Activated CD8-positive, alpha-beta memory T cell treated with anti-CD3 and anti-CD28 coated beads, Interleukin-2, amount 50 U/mL, for 1 hour (primary cell): ENCODE measurements around the gene CTSC.
"Not testable (repeated sequence)": the region's sequence is repeated elsewhere in the genome, so short reads cannot be mapped to it uniquely, and the experiment has no call there.

Source experiments
- DNase-seq: peaks from one replicate; pipeline ENCODE4 v3.0.0-alpha.2; 2020; ENCODE audit errors: extremely low read depth

The CTSC gene

DNA sequence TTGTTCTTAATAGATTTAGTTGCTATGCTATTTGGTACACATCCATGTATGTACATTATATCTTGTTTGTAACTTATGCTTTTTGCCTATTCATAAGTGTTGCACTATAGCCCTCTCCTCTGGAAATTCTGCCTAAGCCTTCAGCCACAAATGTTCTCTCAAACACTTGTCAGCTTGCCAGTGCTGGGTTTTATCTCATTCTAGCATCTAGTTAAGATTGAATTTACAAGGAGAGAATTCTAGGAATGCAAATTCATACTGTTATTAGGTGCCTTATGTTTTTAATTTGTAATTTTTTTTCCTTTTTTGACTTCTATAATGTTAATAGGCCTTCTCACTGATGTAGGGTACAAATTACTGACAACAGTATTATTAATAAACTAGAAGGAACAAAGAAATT, 14.6 kb upstream of the CTSC start:
- no peak for DNase-seq

DNA sequence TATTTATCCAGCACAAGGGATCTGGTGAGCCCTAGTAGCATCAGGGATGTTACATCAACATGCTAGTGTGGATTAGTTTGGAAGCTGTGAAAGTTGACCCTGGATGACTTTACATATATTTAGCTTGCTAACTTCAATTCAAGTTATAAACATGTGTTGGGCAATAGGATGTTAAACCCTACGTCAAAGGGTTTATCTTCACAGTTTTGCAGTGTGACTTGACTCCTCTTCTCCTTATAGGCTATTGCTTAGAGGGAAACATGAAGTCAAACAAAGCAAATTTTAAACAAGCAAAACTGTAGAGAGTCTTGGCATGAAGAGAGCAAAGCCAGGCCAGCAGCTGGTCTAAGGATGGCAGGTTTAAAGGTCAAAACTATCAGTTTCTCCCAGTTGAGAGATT, 11.3 kb upstream of the CTSC start:
- DNase-seq = no peak

DNA sequence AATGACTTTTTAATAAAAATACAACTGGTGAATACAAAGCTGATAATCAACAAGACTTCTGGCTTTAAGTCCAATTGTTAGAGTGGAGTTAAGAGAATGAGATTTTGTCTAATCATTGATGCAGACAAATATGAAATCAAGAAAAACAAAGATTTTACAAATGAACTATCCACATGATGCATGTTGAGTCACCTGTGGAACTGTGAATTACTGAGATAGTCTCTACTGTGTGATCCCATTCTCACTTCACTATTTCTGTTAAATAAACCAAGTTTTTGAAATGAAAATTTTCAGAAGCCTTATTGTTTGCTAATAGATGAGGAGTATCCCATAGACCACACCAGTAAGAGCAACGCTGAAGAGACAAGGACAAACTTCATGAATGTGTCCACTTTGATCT, 8.4 kb upstream of the CTSC start:
- no peak for DNase-seq

DNA sequence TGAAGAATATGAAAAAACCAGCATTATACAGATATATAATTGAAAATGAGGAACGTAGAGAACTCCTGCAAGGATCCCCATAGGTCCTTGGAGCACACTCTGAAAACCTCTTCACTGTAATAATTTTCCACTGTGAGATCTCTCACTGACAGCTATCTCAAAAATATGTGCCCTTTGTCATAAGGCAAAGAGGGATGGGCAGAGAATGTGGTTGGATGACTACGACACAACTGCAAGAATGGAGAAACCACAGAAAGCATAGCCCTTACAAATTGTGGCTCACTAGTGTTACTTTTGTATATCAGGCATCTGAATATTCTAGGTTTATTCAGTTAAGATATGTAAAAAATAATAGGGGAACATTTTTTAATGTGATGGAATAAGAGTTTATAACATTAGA, 7.9 kb upstream of the CTSC start:
- no peak for DNase-seq

DNA sequence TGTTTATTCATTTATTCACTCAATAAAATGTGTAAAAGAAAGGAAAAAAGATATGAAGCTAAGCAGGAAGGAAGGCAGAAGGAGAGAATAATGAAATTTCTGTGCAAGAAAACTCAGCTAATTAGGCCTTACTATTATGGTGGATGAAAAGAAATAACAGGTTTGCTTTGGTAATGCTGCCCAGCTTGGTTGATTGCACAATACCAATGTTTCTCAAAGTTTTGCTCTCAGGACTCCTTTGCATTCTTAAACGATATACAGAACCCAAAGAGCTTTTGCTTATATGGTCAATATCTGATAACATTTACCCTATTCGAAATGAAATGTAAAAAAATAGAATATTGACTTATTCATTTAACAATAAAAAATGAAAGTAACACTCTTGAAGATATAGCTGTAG, 7.3 kb upstream of the CTSC start:
- DNase-seq = no peak

DNA sequence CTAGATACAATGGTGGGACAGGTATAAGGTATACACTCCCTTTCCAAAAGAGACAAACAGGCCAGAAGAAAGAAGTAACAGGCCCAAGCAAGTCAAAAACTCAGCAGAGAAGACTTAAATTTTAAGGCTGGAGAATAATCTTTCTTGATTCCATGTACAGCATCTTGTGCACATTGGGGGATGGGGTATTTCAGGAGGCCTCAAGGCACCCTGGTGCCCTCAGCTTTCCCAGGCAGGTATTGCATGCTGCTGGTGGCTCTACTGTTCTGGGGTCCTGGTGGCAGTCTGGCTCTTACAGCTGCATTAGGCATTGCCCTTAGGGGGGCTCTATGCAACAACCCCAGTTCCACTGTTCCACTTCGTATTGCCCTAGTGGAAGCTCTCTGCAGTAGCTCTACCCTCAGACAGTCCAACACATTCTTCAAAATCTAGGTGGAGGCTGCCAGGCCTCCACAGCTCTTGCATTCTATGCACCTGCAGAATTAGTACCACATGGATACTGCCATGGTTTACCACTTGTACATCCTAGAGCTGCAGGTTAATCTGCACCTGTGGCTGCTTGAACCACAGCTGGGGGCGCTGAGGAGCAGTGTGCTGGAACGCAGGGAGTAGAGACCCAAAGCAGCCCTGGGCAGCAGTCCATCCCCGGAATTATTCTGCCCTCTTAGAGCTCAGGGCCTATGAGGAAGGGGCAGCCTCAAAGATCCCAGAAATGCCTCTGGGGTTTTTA, 4.2 kb upstream of the CTSC start:
- DNase-seq = no peak

DNA sequence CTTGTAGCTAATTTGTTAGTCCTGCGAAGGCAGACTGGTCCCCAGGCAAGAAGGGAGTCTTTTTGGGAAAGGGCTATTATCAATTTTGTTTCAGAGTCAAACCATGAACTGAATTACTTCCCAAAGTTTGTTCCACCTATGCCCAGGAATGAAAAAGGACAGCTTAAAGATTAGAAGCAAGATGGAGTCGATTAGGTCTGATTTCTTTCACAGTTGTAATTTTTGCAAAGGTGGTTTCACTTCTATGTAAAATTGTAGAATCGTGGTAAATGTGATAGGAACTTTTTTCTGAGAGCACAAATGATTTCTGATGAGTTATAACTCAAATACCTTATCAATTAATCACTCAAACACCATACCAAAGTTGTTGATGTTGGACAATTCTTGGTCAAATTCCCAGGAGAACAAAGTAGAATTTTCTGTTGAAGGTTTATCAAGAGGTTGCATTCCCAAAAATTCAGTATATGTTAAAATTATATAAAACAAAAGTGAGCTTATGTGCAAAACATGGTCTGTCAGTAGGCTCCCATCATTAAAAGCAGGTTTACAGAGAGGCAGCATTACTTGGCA, 2.9 kb upstream of the CTSC start:
- DNase-seq = no peak

DNA sequence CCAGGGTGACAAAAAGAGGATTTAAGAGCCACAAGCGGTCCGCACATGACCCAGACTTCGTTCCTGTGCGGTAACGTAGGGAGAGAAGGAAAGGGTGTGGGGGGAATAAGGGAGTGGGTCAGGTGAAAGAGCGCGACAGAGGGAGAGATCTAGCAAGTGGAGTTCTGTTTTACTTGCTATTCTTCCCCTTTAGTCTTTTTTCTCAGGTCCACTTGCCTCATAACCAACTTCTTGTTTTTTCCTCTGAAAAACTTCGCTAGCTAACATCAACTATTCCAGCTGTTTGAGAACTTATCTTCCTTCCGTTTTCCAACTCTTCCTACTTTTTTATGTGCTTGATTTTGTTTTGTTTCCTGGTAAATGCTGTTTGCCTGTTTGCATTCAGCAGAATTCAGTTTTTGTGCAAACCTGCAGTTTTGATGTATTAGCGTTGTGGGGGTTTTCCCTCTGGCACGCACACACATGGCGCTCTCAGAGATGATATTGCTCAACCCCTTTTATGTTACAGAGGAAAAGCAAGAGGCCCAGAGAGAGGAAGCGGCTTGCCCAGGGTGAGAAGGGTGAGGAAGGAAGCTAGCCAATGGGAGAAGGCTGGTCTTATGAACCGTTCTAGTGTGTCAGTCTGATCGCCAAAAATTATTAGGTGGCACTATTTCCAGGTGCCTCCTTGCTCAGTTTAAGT, 592 bp upstream of the CTSC start:
- no peak for DNase-seq

DNA sequence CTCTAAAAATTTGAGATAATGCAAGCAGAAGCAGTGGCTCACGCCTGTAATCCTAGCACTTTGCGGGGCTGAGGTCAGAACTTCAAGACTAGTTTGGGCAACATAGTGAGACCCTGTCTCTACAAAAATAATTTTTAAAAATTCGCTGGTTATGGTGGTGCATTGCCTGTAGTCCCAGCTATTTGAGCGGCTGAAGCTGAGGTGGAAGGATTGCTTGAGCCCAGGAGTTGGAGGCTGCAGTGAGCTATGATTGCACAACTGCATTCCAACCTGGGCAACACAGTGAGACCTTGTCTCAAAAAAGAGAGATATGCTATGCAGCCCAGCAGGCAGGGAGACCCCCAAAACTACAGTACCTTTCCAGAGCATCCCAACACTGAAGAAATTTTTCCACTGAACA, 2.3 kb downstream of the CTSC start:
- DNase-seq = no peak

DNA sequence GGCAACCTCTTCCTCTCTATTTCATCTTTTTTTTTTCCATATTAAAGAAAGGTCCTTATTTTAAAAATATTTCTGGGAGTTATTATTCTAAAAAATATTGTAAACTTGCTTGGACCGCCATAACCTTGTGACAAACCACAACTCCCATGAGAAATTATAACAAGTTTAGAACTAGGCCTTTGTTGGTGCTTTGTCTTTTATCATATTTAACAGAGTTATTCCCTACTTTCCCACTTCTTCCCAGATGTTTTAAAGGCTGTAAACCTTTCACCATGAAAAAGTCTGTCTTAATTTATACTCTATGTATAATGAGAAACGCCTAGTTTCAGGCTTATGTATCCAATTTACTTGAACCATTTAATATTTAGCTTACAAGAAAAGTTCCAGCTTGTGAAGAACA, 3.7 kb downstream of the CTSC start:
- DNase-seq = no peak

DNA sequence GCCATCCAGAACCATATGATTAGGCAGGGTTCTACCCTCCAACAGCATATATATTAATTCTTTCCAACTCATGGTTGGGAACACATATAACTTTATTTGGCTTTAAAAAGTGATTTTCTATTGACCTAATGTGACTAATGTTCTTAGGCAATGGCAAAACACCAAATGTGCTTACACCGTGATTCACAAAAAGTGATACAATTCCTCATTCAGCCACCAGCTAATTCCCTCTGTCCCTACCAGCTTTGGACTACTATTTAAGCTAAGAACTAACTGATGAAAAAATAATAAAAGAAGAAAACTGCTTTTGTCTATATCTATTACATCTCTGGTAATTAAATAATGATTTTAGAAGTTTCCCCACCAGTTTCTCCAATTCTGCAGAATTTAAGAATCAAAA, 4.7 kb downstream of the CTSC start:
- no peak for DNase-seq

DNA sequence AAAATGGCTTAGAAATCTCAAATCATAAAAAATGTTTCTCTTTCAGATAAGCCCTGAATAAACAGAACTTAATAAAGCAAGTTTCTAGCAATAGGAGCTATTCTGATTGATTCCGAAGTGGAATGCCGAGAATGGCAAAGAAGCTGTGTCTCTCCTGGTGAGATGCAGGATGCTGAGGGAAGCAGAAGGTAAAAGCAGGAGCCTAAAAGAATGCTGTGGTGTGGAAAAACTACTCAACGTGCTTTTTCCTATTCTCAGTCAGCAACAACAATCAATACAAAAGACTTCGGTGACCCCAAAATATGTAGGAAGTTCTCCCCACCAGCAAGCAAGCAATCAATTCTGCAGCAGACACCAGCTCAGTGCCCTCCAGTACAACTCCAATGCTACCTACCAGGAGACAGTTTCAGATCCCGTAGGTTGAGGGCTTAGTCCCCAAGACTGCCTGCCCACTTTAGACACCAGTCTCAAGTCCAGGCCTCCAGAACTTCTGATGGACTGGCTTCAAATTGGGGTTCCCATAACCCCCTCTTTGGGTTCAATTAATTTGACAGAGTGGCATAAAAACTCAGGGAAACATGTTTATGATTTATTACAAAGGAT, 6.6 kb downstream of the CTSC start:
- no peak for DNase-seq

DNA sequence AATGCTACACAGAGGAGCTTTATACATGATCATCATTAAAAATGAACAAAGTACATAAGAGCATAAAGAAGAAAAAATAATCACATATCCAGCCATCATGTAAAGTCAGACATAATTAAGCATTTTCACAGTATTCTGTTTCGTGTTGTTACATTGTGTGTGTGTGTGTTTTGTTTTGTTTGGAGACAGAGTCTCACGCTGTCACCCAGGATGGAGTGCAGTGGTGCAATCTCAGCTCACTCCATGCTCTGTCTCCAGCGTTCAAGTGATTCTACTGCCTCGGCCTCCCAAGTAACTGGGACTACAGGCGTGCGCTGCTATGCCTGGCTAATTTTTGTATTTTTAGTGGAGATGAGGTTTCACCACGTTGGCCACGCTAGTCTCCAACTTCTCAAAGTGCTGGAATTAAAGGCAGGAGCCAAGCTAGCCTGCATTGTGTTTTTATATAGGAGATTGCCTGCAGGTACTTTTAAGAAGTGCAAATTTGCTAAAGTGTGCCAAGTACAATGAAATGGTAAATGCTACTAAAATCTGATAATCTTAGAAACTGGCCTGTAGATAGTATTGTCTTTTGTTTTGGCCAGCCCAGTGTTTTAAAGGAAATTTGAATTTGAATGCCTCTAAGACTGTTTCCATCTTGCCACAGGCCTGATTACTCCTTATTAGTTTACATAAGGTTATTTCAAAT, 7.8 kb downstream of the CTSC start:
- no peak for DNase-seq

DNA sequence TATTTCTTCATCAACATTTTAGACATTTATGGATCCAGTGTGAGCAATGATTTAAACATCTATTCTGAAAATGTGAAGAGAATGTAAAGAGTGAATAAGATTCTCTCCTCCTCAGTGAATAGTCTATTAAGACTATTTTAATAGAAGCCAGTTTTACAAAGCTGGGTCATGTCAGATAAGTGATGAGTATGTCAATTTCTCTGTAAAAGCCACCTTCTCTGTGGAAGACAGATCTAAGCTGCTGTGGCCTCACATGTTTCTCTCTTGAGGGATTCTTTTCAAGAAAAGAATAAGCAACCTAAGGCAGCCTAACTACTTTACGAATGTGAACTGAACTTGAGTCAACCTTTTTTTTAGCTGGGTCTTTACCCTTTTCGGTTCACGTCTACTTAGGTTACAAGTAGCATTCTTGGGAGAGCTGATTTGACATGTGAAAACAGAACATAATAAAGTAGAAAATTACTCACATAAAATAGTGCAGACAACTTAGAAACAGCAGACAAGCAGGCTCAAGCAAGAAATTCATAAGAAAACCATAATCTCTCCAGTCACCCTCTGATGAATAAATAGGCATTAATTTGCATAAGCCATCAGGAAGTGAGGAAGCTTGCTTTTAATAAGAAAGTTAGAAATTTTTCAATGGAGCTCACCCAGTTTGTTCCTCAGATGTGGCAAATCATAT, 9.9 kb downstream of the CTSC start:
- no peak for DNase-seq

DNA sequence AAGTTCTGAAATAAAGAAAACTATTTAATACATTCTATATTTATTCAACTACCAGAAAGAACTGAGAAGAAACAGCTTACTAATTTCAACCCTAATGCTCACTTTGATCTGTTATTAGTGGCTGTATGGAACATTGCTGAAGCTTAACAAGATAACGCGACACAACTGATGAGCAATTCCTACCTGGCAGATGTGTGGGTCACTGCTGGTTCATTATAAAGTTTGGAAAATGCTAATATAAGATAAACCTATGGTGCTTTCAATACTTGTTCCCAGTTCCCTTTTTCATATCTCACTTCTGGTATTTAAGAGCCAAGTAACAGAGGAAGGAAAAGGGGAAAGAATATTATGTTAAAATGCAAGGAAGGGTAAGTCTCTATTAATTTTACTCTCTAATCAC, 10.5 kb downstream of the CTSC start:
- DNase-seq = no peak

DNA sequence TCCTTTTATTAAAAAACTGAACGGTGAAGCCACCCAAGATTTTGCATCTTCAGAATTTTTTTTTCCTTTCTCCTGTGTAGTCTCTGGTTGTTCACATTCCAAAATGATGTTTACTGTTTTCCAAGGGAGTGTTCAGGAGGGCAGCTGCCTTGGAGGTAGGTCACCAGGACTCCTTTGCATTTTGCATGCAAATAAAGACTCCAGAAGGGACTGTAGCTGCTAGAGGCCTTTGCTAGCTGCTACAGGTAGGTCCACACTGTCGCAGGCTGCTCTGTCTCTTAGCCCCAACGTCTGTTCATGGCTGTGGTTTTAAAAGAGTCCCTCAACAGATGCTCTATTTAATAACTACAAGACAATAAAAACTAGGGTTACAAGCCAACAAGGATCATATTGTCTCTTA, 11.4 kb downstream of the CTSC start:
- no peak for DNase-seq

DNA sequence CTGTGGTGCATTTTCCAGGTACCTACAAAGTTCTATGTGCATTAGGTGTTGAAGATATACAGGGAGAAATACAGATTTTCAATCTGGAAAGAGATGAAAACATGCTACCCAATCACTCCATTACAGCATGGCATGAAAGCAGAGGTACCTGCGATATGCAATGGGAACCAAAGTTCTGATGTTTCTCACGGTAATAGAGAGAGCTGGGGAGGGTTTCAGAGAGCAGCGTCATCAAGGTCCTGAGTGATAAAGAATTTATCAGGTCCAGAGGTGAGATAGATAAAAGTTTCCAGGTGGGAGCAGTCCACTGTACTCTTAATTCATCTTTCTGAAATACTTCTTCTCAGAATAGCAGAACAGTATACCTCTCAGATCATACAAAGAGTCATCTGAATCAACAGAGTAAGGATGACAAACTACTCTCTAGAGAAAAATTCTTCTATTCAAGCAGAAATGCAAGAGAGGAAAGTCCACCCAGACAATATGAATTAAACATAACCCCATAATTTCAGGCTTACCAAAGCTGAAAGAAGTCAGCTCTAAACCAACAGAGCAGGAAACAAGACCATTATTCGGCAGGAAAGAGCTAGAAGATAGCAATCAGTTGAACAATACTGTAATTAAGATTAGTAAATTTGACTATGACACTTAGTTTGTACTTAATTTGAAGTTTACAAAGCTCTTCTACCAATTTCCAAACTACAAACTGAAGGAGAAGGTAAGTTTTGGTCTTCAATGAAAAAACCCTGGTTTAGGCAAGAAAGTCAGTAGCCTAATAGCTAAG, 12.8 kb downstream of the CTSC start:
- no peak for DNase-seq

DNA sequence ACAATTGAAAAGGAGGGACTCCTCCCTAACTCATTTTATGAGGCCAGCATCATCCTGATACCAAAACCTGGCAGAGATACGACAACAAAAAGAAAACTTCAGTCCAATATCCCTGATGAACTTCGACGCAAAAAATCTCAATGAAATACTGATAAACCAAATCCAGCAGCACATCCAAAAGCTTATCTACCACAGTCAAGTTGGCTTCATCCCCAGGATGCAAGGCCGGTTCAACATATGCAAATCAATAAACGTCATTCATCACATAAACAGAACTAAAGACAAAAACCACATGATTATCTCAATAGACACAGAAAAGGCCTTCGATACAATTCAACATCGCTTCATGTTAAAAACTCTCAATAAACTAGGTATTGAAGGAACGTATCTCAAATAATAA, 14.7 kb downstream of the CTSC start:
- not testable (repeated sequence) for DNase-seq

DNA sequence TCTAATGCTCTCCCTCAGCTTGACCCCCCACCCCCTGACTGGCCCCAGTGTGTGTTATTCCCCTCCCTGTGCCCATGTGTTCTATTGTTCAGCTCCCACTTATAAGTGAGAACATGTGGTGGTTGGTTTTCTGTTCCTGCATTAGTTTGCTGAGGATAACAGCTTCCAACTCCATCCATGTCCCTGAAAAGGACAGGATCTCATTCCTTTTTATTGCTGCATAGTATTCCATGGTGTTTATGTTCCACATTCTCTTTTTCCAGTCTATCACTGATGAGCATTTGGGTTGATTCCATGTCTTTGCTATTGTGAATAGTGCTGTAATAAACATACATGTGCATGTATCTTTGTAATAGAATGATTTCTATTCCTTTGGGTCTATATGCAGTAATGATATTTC, 16.1 kb downstream of the CTSC start:
- not testable (repeated sequence) for DNase-seq

DNA sequence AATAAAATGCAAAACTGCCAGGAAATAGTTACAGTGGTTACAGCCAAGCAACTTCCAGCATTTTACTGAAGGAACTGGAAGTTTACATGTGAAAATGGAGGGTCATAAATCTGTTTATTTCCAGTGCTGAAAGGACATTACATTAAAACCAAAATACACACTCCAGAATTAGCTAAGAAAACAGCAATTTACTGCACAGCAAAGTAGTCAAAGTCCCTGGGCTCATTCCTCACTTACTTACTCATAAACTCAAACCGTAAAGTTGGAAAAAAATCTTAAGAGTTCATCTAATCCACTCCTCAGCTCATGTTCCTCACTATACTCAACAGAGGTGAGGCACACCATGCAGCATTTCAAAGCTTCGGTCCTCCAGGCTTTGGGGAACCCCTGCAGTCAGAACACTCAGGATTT, 17.4 kb downstream of the CTSC start:
- no peak for DNase-seq

DNA sequence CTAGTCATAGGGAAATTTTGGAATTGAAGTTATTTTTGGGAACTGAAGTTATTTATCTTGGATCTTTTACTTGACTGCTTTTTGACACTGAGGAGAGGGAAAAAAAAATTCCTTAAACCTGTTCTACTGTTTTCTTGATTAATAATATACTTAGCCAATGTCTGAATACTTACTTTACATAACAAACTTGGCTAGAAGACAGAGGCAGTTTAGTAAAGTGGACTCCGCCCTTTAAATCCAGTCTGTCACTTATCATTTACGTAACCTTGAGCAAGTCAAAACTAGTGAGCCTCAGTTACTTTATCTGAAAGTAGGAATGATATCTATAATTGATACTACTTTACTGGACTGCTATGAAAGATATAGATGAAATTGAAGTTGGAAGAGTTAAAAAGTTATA, 19.5 kb downstream of the CTSC start:
- no peak for DNase-seq
